H9 (cell line): Measurements from ENCODE around the gene STPG1. TPM values are rescaled to one million over a fixed set of nuclear protein-coding genes. Genes with fewer than 3 reads are reported as not detected.

Source experiments
- DNase-seq: peaks from one replicate; pipeline ENCODE4 v3.0.0-alpha.2; 2017
- H2AFZ ChIP-seq: one replicate; pipeline ENCODE4 v1.6.1; 2013; ENCODE audit warnings: mild to moderate bottlenecking, low read length, control low read depth, moderate library complexity
- H2AK5ac ChIP-seq: 2 replicates; pipeline ENCODE4 v1.6.1; 2013; ENCODE audit warnings: low read length, control low read depth, mixed read lengths; ENCODE audit not compliant: insufficient read length
- H2BK120ac ChIP-seq: one replicate; pipeline ENCODE4 v1.6.1; 2013; ENCODE audit warnings: low read depth, mild to moderate bottlenecking, low read length, control low read depth, inconsistent platforms; ENCODE audit not compliant: poor library complexity, severe bottlenecking
- H2BK12ac ChIP-seq: 2 replicates; pipeline ENCODE4 v1.6.1; 2013; ENCODE audit warnings: low read length, control low read depth, mixed read lengths, low read depth; ENCODE audit not compliant: insufficient read length
- H2BK15ac ChIP-seq: 2 replicates; pipeline ENCODE4 v1.6.1; 2013; ENCODE audit warnings: low read depth, low read length, control low read depth
- H2BK20ac ChIP-seq: one replicate; pipeline ENCODE4 v1.6.1; 2013; ENCODE audit warnings: low read depth, mild to moderate bottlenecking, low read length, control low read depth, inconsistent platforms; ENCODE audit not compliant: poor library complexity, severe bottlenecking
- H2BK5ac ChIP-seq: 2 replicates; pipeline ENCODE4 v1.6.1; 2013; ENCODE audit warnings: low read length, control low read depth, mixed read lengths; ENCODE audit not compliant: insufficient read length
- H3K14ac ChIP-seq: 2 replicates; pipeline ENCODE4 v1.6.1; 2013; ENCODE audit warnings: low read length, control low read depth; ENCODE audit not compliant: insufficient read depth
- H3K18ac ChIP-seq: 2 replicates; pipeline ENCODE4 v1.6.1; 2013; ENCODE audit warnings: low read depth, mild to moderate bottlenecking, mixed read lengths, low read length, control low read depth; ENCODE audit not compliant: insufficient read length
- H3K23ac ChIP-seq: 2 replicates; pipeline ENCODE4 v1.6.1; 2013; ENCODE audit warnings: low read length, control low read depth, mixed read lengths, low read depth; ENCODE audit not compliant: insufficient read length
- H3K23me2 ChIP-seq: 2 replicates; pipeline ENCODE4 v1.6.1; 2013; ENCODE audit warnings: low read depth, mild to moderate bottlenecking, mixed read lengths, low read length, control low read depth; ENCODE audit not compliant: insufficient read length, poor library complexity, severe bottlenecking
- H3K27ac ChIP-seq: 2 replicates; pipeline ENCODE4 v1.5.1; 2013; ENCODE audit warnings: low read length, control low read depth, mixed read lengths, low read depth; ENCODE audit not compliant: insufficient read length
- H3K27me3 ChIP-seq: 2 replicates; pipeline ENCODE4 v1.6.1; 2013; ENCODE audit warnings: low read length, control low read depth, inconsistent platforms; ENCODE audit not compliant: insufficient read depth
- H3K4ac ChIP-seq: 2 replicates; pipeline ENCODE4 v1.6.1; 2013; ENCODE audit warnings: low read depth, mild to moderate bottlenecking, control low read depth, inconsistent platforms, low read length, moderate library complexity
- H3K4me1 ChIP-seq: 2 replicates; pipeline ENCODE4 v1.6.1; 2013; ENCODE audit warnings: low read length, control low read depth, inconsistent platforms; ENCODE audit not compliant: insufficient read depth
- H3K4me2 ChIP-seq: 2 replicates; pipeline ENCODE4 v1.6.1; 2013; ENCODE audit warnings: low read length, control low read depth, mixed read lengths; ENCODE audit not compliant: insufficient read length, insufficient read depth
- H3K56ac ChIP-seq: 2 replicates; pipeline ENCODE4 v1.6.1; 2013; ENCODE audit warnings: low read depth, mild to moderate bottlenecking, mixed read lengths, low read length, control low read depth; ENCODE audit not compliant: insufficient read length
- H3K79me1 ChIP-seq: 2 replicates; pipeline ENCODE4 v1.6.1; 2013; ENCODE audit warnings: low read depth, mild to moderate bottlenecking, moderate library complexity, low read length, control low read depth, inconsistent platforms; ENCODE audit not compliant: insufficient read depth, poor library complexity, severe bottlenecking
- H3K79me2 ChIP-seq: 2 replicates; pipeline ENCODE4 v1.6.1; 2013; ENCODE audit warnings: low read length, control low read depth, inconsistent platforms; ENCODE audit not compliant: insufficient read depth
- H3K9ac ChIP-seq: 2 replicates; pipeline ENCODE4 v1.6.1; 2013; ENCODE audit warnings: low read length, control low read depth, mixed read lengths; ENCODE audit not compliant: insufficient read length; ENCODE audit errors: extremely low read depth
- H3K9me3 ChIP-seq: one replicate; pipeline ENCODE4 v1.6.1; 2013; ENCODE audit warnings: low read depth, low read length, inconsistent platforms; ENCODE audit not compliant: control insufficient read depth
- H3T11ph ChIP-seq: one replicate; pipeline ENCODE4 v1.6.1; 2013; ENCODE audit warnings: mild to moderate bottlenecking, low read length, control low read depth, inconsistent platforms
- H4K20me1 ChIP-seq: one replicate; pipeline ENCODE4 v1.6.1; 2013; ENCODE audit not compliant: control insufficient read depth, insufficient read length, insufficient read depth
- H4K5ac ChIP-seq: 2 replicates; pipeline ENCODE4 v1.6.1; 2013; ENCODE audit warnings: low read depth, mild to moderate bottlenecking, mixed read lengths, low read length, control low read depth; ENCODE audit not compliant: insufficient read length
- H4K8ac ChIP-seq: replicated peaks from 2 replicates; pipeline ENCODE4 v1.6.1; 2013; ENCODE audit warnings: low read length, control low read depth, mixed read lengths, low read depth; ENCODE audit not compliant: insufficient read length
- H4K91ac ChIP-seq: 2 replicates; pipeline ENCODE4 v1.6.1; 2013; ENCODE audit warnings: low read depth, mild to moderate bottlenecking, moderate library complexity, mixed read lengths, low read length, control low read depth; ENCODE audit not compliant: insufficient read length
- H3K27ac Mint-ChIP-seq, 3 experiments: 2 replicates in 2 of 3; 3 replicates in 1 of 3; pipeline ENCODE4 v1.8.0; 2020 to 2021; ENCODE audit warnings: mixed read lengths in 3 of 3, mild to moderate bottlenecking in 1 of 3, moderate library complexity in 1 of 3
- H3K27me3 Mint-ChIP-seq: 2 replicates; pipeline ENCODE4 v1.8.0; 2021; ENCODE audit warnings: low read depth, mild to moderate bottlenecking, moderate library complexity, mixed read lengths
- H3K36me3 Mint-ChIP-seq, 3 experiments: 2 replicates in 2 of 3; 3 replicates in 1 of 3; pipeline ENCODE4 v1.8.0; 2020 to 2021; ENCODE audit warnings: low read depth in 3 of 3, mixed read lengths in 3 of 3; ENCODE audit not compliant: insufficient read depth in 1 of 3
- H3K4me1 Mint-ChIP-seq, 2 experiments: 2 replicates each; pipeline ENCODE4 v1.8.0; 2020; ENCODE audit warnings: mixed read lengths in 2 of 2
- H3K4me3 Mint-ChIP-seq, 2 experiments: 2 replicates in 1 of 2; 3 replicates in 1 of 2; pipeline ENCODE4 v1.8.0; 2020 to 2021; ENCODE audit warnings: mild to moderate bottlenecking in 2 of 2, mixed read lengths in 2 of 2, moderate library complexity in 1 of 2
- H3K9me3 Mint-ChIP-seq, 2 experiments: 2 replicates in 1 of 2; 3 replicates in 1 of 2; pipeline ENCODE4 v1.8.0; 2020; ENCODE audit warnings: mild to moderate bottlenecking in 2 of 2, mixed read lengths in 2 of 2, moderate library complexity in 1 of 2
- CTCF ChIP-seq: fragments of 200-600 bp; sonication (generic); conservative IDR thresholded peaks from 3 replicates; pipeline ENCODE4 v1.8.0; 2021; ENCODE audit warnings: antibody characterized with exemption, mild to moderate bottlenecking
- WGBS: extraction: QIAGEN DNeasy Blood & Tissue Kit; methylation state at CpG from one replicate; pipeline ENCODE4 v1.1.7; 2013; ENCODE audit warnings: missing lambda C conversion rate, low lambda C conversion rate, mixed read lengths; ENCODE audit not compliant: insufficient read length; ENCODE audit errors: extremely low coverage; 5-methylcytosine and 5-hydroxymethylcytosine counted together
- total RNA-seq: library from RNA; stranded (reverse); gene quantifications from 2 replicates; pipeline ENCODE4 v1.2.1, GENCODE V29; 2021

The STPG1 gene
- total RNA-seq, 1 experiment from 2014 or later = 8.3 TPM

- H4K5ac ChIP-seq = no peak overlapping the region
- TF ChIP-seq CTCF = no peak
- Mint-ChIP-seq H3K9me3 (no peaks in the 10 kb centered on the region), H3K4me3 (no peak overlapping the region), H3K36me3 (peaks cover 0 to 3% (median 0%) of the 10 kb centered on the region in 3 experiments; a peak in 3 of 7 replicates), H3K27me3 (no peaks in the 10 kb centered on the region), H3K4me1 (peaks cover 12 to 20% of the 10 kb centered on the region in 2 experiments), H3K27ac (no peak overlapping the region)
- H3K18ac ChIP-seq = no peak overlapping the region
- no peak overlapping the region for H3K14ac ChIP-seq
- H3K4me2 ChIP-seq = no peak overlapping the region
- no peak overlapping the region for H2BK120ac ChIP-seq
- no peaks in the 10 kb centered on the region for H3K79me1 ChIP-seq
- H2BK12ac ChIP-seq = no peak overlapping the region
- H3K27ac ChIP-seq = no peak overlapping the region
- no peaks in the 10 kb centered on the region for H4K20me1 ChIP-seq
- H4K8ac ChIP-seq = no peak overlapping the region
- H2BK15ac ChIP-seq = no peak overlapping the region
- no peaks in the 10 kb centered on the region for H3K23me2 ChIP-seq
- H3K4me1 ChIP-seq = no peaks in the 10 kb centered on the region
- WGBS = no CpG with 5 or more reads among the region's 9 CpGs
- no peak overlapping the region for H3T11ph ChIP-seq
- H3K79me2 ChIP-seq = no peaks in the 10 kb centered on the region
- H2AFZ ChIP-seq = no peak overlapping the region
- H3K56ac ChIP-seq = no peak overlapping the region
- H2BK20ac ChIP-seq = no peak overlapping the region
- no peak overlapping the region for H2BK5ac ChIP-seq
- no peak for DNase-seq
- no peaks in the 10 kb centered on the region for H3K27me3 ChIP-seq
- no peak overlapping the region for H3K9ac ChIP-seq
- no peak overlapping the region for H3K4ac ChIP-seq
- no peak overlapping the region for H3K23ac ChIP-seq
- no peak overlapping the region for H2AK5ac ChIP-seq
- no peak overlapping the region for H4K91ac ChIP-seq
- no peaks in the 10 kb centered on the region for H3K9me3 ChIP-seq
These were observed 46.9 kb downstream of the STPG1 start for GRCh38 chr1:24366707-24367106.
